HG03175 (cell line): ENCODE results near the gene NFIB.

Experiments used
- ATAC-seq: cut with Tn5 transposase; IDR thresholded peaks from one replicate; pipeline ENCODE4 v1.9.1; 2021; ENCODE audit warnings: mild to moderate bottlenecking, moderate library complexity; ENCODE audit not compliant: unreplicated experiment

The NFIB gene

DNA sequence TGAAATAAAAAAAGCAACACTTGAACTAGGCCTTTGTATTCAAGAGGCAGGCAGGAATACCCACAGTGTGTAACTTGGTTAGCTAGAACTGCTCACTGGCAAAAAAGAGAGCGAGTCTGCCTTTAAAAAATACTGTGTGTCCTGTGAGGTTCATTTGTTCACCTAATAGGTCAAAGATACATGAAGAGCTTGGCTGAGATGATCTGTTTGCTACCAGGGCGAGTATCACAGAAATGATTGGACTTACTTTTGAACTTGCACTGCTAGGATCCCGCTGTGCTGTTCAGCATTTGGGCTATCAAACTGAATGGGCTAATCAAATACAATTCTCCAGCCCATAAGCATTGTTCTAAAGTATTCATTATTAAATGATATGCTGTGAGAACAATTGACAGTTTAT is 229.1 kb downstream of the NFIB start:
- no peak for ATAC-seq

- ATAC-seq: no peak
These were observed 230.6 kb downstream of the NFIB start for GRCh38 chr9:14083366-14083765.

- no peak for ATAC-seq
These were observed 231.2 kb downstream of the NFIB start for GRCh38 chr9:14082732-14083131.

GRCh38 chr9:14081745-14082144 is 232.2 kb downstream of the NFIB start:
- no peak for ATAC-seq

DNA sequence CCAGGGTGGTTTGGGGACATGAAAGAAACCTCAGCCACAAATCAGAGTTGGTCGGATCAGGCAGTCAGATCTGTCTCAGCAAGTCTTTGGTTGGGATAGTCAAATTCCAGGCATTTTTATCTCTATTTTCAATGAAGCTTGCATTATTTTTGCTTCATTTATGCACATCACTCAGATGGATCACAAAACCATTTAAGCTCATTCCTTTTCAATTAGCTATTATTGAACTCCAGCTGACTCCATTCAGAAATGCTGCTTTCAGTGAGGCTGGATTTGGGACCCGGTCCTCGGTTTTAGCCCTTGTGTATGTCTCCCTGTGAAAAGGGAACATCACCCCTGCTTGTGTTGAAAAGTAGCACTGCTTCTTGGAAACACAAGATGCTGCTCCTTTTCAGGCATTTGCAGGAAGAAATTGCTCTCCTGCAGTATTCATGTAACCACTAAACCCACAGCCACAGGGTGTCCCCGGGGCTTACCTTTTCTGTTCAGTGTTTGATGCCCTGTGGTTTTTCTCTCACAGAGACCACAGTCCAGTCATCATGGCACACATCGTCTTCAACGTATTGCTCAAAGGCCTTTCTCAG is 232.9 kb downstream of the NFIB start:
- ATAC-seq: peak; percentile 69

DNA sequence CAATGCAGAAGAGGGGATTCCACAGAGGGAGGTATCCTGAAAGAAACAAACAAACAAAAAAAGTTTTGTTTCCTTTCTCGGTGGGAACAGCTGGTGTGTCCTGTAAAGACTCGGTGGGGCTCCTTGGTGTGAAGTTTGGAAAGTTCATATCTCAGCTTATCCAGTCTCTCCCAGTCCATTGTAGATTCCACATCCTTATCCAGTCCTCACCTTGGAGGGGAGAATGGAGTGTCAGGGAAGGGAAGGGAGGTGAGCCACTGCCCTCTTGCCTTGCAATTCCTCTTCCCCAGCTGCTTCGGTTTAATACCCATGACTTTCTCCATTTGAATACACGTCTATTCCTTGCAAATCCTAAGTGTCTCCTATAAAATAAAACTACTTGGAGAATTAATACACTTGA is 234.5 kb downstream of the NFIB start:
- no peak for ATAC-seq

- ATAC-seq: no peak
These were observed 236.3 kb downstream of the NFIB start for GRCh38 chr9:14077672-14078071.

DNA sequence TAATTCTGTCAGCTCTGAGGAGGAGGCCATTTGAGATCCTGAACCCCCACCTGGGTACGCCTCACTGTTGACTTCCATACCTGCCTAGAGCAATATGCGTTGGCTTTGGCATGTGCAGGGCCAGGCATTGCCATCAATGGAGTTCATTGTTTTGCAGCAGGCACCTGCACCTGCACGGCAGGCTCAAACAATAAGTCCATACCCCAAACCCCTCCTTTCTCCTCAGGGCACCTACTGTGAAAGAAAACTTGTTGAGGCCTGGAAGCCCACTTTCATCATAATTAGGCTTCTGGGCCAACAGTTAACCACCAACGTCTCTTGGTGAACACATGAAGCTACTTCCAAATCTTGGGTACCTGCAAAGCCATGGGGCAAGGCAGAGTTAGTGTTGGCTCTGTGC is 238.7 kb downstream of the NFIB start:
- ATAC-seq: no peak

- no peak for ATAC-seq
These were observed 241.1 kb downstream of the NFIB start for GRCh38 chr9:14072850-14073249.

GRCh38 chr9:14071484-14071883 is 242.5 kb downstream of the NFIB start:
- ATAC-seq: no peak

GRCh38 chr9:14068690-14069089 is 245.3 kb downstream of the NFIB start:
- ATAC-seq: no peak

GRCh38 chr9:14066831-14067230 is 247.1 kb downstream of the NFIB start:
- ATAC-seq: no peak

DNA sequence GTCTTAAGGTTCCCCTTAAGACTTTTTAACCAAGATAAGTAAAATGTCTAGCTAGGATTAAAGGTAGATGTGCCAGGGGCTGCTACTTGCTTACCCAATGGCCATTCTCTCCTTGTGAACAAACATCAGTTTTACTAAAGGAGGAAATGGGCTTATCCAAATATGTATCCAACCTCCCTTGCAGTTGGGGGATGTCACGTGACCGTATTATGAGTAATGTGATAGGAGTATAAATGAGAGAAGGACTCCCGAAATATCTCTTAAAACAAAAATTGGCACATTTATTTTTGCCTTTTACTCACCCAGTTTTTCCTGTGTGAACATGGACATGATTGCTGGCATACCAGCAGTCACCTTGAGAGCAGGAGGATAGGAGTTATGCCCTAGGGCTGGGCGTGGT is 247.9 kb downstream of the NFIB start:
- no peak for ATAC-seq

- no peak for ATAC-seq
These were observed 249.0 kb downstream of the NFIB start for GRCh38 chr9:14064940-14065339.

GRCh38 chr9:14063756-14064155 is 250.2 kb downstream of the NFIB start:
- ATAC-seq: no peak

- ATAC-seq: no peak
These were observed 251.2 kb downstream of the NFIB start for GRCh38 chr9:14062586-14063221.

- no peak for ATAC-seq
These were observed 251.9 kb downstream of the NFIB start for GRCh38 chr9:14061936-14062585.

DNA sequence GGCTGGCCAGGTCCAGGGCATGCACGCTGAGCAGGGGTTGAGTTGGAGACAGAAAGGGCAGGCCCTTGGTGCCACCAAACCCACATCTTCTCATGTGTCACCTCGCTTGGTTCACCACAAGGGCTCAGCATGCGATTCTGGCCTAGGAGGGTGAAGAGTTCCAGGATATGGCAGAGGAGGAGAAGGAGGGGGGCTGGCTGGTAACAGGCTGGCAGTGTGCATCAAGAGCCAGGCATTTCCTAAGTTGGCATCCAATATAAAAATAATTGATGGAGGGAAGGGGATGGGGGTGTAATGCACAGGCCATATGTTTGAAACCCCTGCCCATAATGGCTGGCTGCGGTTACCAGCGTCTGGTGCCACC is 255.6 kb downstream of the NFIB start:
- ATAC-seq: no peak

DNA sequence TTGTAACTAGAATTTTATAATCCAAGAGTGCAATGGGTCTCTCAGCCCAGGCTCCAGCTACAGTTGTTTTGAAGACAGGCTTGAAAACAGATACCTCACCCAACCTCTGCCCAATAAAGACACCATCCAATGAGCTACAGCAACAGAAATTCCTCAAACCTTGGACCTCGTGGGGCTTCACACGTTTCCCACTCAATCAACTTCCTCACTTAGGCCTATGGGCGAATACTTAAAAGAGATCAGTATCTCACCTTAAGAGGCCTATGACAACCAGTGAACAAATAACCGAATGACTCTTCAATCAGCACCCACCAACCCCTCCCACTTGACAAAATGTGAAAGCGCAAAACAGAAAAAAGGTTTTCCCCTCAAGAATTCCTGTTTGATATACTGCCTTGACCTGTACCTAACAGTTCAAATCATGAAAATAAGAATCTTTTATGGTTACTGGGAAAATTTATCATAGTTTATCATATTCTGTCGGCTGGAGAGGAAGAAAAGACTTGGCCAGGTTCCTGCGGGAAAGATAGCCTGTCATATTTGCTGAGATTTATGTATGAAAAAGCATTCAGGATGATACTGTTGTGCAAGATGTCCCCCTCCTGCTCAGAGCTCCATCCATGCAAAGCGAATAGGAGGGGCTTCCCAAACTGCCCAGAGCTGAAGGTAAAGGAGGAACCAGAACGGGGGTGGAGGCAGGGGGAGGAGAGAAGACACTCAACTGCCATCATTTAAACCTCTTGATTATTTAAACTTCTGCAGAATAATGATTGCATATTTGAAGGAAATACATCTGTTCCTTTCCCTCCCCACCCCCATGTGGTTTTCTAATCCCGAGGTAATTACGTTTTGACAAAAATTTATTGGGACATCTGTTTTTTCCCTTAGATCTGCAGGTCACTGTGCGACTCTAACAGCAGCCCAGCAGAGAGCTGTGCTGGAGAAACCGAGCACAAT is 256.3 kb downstream of the NFIB start:
- no peak for ATAC-seq

GRCh38 chr9:14056316-14056861 is 257.6 kb downstream of the NFIB start:
- no peak for ATAC-seq

DNA sequence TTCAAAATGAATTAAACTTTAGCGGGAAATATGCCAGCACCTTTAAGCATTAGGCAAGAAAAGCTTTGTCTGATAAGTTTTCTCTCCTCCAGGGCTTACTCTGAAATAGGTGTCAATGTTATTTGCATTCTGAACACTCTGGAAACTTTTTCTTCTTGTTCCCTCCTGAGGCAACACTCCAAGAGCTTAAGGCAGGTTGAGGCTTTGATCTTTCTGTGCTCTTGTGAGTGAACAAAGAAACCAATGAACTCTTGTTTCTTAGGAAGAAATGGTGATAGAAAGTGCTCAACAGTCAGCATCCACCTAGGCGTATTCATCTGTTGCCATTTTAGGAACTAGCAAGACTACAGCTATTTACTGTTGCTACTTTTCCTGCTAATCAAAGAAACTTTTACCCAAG is 259.8 kb downstream of the NFIB start:
- no peak for ATAC-seq
